ENCODE data around the gene DTNBP1.

GRCh38 chr6:15538106-15538505, 124.7 kb downstream of the DTNBP1 start:
- TF ChIP-seq CTCF (IDR thresholded peaks at IDR 0.05) (no peak), POLR2A (IDR thresholded peaks at IDR 0.05) (no peak), POLR2AphosphoS5 (IDR thresholded peaks at IDR 0.05) (no peak)

Measured in breast epithelium (tissue), 3 donors.